NCI-H1092 treated with DMSO at 0.1 percent for 48 hours (cell line): ENCODE results near the gene PLXND1.
A peak's percentile ranks its signal among the peaks of the same experiment; 100 is the strongest.
"Not testable (repeated sequence)": the region's sequence is repeated elsewhere in the genome, so short reads cannot be mapped to it uniquely, and the experiment has no call there.

ENCODE experiments used
- DNase-seq: peaks from one replicate; lab custom pipeline; 2025; lab: John Stamatoyannopoulos, UW

The PLXND1 gene

GRCh38 chr3:129606636-129607390 lies at the start of gene PLXND1:
Gene PLXND1, minus strand, starts transcription at chr3:129606676. Its CDS starts 37 bp downstream, at chr3:129606639.
- peak; percentile 61 for DNase-seq

- DNase-seq = no peak
Observed at GRCh38 chr3:129655291-129655700, 48.8 kb upstream of the PLXND1 start.

GRCh38 chr3:129654131-129654530 lies 47.7 kb upstream of the PLXND1 start:
- no peak for DNase-seq

GRCh38 chr3:129653019-129653418 lies 46.5 kb upstream of the PLXND1 start:
- DNase-seq = no peak

- DNase-seq = no peak
Observed at GRCh38 chr3:129651435-129652202, 45.1 kb upstream of the PLXND1 start.

GRCh38 chr3:129650256-129650872 lies 43.9 kb upstream of the PLXND1 start:
- peak; percentile 7 for DNase-seq

- DNase-seq = no peak
Observed at GRCh38 chr3:129648391-129648790, 41.9 kb upstream of the PLXND1 start.

GRCh38 chr3:129645286-129645685 lies 38.8 kb upstream of the PLXND1 start:
- DNase-seq = no peak

- DNase-seq = no peak
Observed at GRCh38 chr3:129644836-129645235, 38.4 kb upstream of the PLXND1 start.

GRCh38 chr3:129641567-129642260 lies 35.2 kb upstream of the PLXND1 start:
- not testable (repeated sequence) for DNase-seq

GRCh38 chr3:129640985-129641384 lies 34.5 kb upstream of the PLXND1 start:
- DNase-seq = not testable (repeated sequence)

- DNase-seq = no peak
Observed at GRCh38 chr3:129638481-129638880, 32.0 kb upstream of the PLXND1 start.

- no peak for DNase-seq
Observed at GRCh38 chr3:129636082-129636481, 29.6 kb upstream of the PLXND1 start.

GRCh38 chr3:129635656-129636055 lies 29.2 kb upstream of the PLXND1 start:
- no peak for DNase-seq

- DNase-seq = no peak
Observed at GRCh38 chr3:129633751-129634481, 27.4 kb upstream of the PLXND1 start.

GRCh38 chr3:129632977-129633376 lies 26.5 kb upstream of the PLXND1 start:
- no peak for DNase-seq

- no peak for DNase-seq
Observed at GRCh38 chr3:129632556-129632955, 26.1 kb upstream of the PLXND1 start.

- no peak for DNase-seq
Observed at GRCh38 chr3:129632056-129632455, 25.6 kb upstream of the PLXND1 start.

- DNase-seq = no peak
Observed at GRCh38 chr3:129629011-129629410, 22.5 kb upstream of the PLXND1 start.

GRCh38 chr3:129628169-129628522 lies 21.7 kb upstream of the PLXND1 start:
- no peak for DNase-seq

GRCh38 chr3:129627350-129628168 lies 21.1 kb upstream of the PLXND1 start:
- peak; percentile 77 for DNase-seq
